HK-2 (cell line): ENCODE measurements around the gene SPRR2B.
"Not testable (repeated sequence)": the region's sequence is repeated elsewhere in the genome, so short reads cannot be mapped to it uniquely, and the experiment has no call there.

Experiments
- DNase-seq: peaks from one replicate; pipeline ENCODE4 v3.0.0-alpha.2; 2018; ENCODE audit not compliant: unreplicated experiment

Gene SPRR2B

DNA sequence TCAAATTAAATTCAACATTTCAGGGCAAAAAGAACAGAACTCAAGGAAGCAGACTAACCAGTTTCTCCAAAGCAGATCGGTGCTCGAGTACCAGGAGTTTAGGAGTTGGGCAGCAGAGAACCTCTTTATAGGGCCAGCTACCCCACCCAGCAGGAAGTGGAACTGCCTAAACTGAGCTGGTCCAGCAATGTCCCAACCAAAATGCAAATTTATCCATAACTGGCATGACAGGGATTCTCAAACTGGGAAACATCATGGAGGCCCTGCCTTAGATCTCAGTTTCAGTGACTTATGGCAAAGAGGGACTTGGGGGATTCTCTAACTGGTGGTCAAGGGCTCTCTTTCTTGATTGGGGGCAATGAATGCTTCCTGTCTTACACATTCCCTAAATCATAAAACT is at the start of gene SPRR2B:
SPRR2B (minus strand) TSS at position 101 of the 400 bp plus-strand sequence. CDS start 772 bp downstream, outside the sequence.
- no peak for DNase-seq

DNA sequence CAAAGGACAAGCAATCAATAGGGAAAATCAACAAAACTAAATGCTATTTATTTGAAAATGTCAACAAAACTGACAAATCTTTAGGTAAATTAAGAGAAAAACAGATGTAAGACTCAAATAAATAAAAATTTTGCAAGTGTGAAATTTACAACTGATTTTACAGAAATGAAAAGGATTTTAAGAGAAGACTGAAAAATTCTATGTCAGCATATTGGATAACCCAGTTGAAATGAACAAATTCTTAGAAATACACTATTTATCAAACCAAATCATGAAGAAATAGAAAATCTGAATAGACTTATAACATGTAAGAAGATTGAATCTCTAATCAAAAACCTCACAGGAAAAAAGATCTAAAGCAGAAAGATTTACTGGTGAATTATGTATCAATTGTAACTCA is 49.5 kb upstream of the SPRR2B start:
- DNase-seq: no peak

DNA sequence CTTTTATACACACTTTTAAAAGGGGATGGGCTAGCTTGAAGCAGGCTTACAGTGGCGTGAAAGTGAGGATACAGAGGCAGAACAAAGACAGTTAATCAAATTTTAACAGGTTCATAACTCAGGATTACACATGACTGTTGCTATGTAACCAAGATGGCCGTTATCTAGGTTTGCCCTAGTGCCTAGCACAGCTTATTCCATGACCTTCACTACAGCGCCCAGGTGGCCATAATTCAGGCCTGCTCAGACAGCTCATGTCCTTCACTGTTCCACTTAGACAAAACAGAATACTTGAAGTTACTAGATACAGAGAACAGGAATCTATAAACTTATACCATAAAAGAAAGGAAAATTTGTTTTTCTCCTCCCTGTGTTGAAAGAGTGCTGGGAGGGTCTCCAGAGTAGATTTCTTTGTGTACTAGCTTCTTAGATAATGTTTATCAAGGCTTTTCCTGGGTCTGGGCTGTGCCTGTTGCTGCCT is 48.1 kb upstream of the SPRR2B start:
- DNase-seq: no peak

DNA sequence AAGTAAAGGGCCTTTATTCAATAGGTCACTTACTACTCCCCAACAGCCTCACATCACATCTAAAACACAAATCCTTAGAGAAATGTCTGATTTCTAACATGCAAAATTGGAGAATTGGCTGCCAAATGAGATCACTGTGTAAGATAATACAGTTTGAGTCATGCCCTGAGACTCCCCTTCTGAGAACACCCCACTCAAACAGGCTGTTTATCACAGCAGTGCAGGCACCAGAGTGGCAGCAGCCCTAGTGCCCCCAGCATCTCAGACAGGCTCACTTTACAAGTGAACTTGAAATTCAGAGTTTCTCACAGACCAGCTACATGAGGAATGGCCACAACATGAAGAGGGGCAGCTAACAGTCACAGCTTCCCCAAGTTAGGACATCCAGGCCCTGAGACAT is 43.9 kb upstream of the SPRR2B start:
- DNase-seq: not testable (repeated sequence)

DNA sequence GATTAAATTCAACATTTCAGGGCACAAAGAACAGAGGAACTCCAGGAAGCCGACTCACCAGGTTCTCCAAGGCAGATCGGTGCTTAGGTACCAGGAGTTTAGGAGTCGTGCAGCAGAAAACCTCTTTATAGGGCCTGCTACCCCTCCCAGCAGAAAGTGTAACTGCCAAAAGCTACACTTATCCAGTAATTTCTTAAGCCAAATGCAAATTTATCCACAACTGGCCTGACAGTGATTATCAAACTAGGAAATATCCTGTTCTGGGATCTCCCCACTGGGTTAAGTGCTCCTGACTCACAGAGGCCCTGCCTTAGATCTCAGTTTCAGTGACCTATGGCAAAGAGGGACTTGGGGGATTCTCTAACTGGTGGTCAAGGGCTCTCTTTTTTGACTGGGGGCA is 42.0 kb upstream of the SPRR2B start, which contains the start of gene SPRR2F:
SPRR2F (minus strand) TSS at position 101 of the 400 bp plus-strand sequence. CDS start 783 bp downstream, outside the sequence.
- DNase-seq: no peak

DNA sequence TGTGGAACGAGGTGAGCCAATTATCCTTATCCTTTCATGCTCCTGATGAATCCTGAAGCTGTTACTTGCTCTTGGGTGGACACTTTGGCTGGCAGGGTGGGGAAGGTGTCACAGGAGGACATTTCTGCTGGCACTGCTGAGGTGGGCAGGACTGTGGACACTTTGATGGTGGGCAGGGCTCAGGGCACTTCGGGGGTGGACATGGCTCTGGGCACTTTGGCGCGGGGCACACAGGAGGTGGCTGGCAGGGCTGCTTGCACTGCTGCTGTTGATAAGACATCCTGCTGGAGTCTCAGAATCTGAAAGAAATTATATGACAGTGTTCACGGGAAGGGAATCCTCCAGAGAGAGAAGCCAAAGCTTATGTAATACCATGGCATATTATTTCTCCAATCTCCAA is 41.0 kb upstream of the SPRR2B start:
- DNase-seq: not testable (repeated sequence)

DNA sequence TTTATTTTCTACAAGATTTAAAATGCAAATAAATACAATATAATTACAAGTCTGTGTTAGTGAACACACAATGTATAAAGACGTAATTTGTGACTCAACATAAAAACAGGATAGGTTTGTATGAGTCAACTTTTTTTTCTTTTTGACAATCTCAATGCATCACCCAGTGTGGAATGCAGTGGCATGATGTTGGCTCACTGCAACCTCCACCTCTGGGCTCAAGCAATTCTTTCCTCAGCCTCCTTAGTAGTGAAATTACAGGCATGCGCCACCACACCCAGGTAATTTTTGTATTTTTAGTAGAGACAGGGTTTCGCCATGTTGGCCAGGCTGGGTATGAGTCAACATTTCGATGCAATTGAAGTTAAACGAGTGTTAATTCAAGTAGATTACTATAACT is 28.8 kb upstream of the SPRR2B start:
- DNase-seq: no peak

DNA sequence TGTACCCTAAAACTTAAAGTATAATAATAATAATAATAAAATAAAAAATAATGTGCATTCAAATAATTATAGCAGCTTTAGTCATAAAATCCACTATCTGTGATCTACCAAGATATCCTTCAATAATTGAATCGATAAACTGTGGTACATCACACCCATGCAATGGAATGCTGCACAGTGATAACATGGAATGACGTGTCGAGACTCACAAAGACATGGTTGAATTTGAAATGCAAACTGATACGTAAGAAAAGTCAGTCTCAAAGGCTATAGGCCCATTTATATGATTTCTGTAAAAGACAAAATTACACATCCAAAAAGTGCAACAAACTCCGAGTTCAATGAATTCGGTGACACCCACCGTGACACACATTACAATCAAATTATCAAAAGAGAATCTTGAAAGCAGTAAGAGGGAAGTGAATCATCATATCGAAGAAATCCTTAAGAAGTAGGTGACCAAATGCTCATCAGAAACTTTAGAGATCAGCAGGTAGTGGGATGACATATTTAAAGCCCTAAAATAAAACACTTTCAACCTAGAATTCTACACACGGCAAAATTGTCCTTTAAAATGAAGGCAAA is 28.1 kb upstream of the SPRR2B start:
- no peak for DNase-seq

DNA sequence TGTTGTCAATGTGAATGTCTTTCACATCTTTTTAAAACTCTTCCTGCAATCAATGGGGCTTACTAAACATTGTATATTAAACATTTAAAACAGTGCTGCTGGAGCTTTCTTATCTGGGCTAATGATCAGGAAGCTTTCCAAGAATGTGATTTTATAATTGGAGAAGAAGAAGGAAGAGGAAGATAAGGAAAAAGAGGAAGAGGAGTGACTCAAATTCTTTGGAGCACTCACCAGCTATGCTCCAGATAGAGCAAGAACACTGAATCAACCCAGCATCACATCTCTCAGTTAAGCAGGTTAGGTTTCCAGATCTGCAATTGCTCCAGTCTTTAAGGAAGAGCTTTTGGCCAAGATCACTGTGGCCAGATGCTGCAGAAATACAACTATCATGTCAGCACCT is 24.4 kb upstream of the SPRR2B start:
- DNase-seq: no peak

DNA sequence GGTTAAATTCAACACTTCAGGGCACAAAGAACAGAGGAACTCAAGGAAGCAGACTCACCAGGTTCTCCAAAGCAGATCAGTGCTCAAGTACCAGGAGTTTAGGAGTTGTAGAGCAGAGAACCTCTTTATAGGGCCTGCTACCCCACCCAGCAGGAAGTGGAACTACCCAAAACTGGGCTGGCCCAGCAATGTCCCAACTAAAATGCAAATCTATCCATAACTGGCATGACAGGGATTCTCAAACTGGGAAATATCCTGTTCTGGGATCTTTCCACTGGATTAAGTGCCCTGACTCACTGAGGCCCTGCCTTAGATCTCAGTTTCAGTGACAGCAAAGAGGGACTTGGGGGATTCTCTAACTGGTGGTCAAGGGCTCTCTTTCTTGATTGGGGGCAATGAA is 23.0 kb upstream of the SPRR2B start, which contains the start of gene SPRR2E:
SPRR2E (minus strand) TSS at position 101 of the 400 bp plus-strand sequence. CDS start 775 bp downstream, outside the sequence.
- DNase-seq: no peak

DNA sequence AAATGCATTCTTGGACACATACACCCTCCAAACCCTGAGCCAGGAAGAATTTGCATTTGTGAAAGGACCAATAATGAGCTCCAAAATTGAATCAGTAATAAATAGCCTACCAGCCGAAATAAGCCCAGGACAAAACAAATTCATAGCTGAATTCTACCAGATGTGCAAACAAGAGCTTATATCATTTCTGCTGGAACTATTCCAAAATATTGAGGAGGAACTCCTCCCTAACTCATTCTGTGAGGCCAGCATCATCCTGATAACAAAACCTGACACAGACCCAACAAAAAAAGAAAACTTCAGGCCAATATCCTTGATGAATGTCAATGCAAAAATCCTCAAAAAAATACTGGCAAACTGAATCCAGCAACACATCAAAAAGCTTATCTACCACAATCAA is 16.2 kb upstream of the SPRR2B start:
- DNase-seq: no peak

DNA sequence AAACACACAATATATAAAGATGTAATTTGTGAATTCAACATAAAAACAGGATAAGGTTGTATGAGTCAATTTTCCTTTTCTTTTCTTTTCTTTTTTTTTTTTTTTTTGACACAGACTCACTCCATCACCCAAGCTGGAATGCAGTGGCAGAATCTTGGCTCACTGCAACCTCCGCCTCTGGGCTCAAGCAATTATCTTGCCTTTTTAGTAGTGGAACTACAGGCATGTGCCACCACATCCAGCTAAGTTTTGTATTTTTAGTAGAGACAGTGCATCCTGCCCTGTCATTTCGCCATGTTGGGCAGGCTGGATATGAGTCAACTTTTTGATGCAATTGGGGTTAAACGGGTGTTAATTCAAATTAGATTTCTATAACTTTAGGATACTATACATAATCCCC is 10.3 kb upstream of the SPRR2B start:
- no peak for DNase-seq

DNA sequence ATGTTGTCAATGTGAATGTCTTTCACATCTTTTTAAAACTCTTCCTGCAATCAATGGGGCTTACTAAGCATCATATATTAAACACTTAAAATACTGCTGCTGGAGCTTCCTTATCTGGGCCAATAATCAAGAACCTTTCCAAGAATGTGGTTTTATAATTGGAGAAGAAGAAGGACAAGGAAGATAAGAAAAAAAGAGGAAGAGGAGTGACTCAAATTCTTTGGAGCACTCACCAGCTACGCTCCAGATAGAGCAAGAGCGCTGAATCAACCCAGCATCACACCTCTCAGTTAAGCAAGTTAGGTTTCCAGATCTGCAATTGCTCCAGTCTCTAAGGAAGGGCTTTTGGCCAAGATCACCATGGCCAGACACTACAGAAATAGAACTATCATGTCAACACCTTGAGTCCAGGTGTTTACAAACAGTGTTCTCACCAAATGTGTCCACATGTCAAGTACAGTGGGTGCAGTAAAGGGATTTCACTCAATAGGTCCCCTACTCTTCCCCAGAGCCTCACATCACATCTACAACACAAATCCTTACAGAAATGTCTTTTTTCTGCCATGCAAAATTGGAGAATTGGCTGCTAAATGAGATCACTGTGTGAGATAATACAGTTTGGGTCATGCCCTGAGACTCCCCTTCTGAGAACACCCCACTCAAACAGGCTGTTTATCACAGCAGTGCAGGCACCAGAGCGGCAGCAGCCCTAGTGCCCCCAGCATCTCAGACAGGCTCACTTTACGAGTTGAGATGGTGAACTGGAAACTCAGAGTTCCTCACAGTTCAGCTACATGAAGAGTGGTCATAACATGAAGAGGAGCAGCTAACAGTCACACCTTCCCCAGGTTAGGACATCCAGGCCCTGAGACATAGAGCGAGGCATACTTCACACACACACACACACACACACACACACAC is 1.7 kb upstream of the SPRR2B start:
- no peak for DNase-seq

DNA sequence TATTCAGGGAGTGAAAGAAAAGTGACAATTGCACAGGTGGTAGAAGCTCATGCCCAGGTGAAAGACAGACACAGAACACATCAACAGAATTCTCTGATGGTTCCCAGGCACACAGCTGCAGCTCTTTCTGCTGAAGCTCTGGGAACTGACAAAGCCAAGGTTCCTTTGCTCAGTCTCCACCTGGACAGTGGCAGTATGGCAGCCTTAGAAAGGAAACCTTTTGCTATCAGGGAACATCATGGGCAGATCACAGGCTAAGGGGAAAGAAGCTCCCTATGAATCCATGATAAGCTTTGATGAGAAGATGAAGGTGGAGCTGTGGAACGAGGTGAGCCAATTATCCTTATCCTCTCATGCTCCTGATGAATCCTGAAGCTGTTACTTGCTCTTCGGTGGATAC is 1.2 kb downstream of the SPRR2B start:
- no peak for DNase-seq

DNA sequence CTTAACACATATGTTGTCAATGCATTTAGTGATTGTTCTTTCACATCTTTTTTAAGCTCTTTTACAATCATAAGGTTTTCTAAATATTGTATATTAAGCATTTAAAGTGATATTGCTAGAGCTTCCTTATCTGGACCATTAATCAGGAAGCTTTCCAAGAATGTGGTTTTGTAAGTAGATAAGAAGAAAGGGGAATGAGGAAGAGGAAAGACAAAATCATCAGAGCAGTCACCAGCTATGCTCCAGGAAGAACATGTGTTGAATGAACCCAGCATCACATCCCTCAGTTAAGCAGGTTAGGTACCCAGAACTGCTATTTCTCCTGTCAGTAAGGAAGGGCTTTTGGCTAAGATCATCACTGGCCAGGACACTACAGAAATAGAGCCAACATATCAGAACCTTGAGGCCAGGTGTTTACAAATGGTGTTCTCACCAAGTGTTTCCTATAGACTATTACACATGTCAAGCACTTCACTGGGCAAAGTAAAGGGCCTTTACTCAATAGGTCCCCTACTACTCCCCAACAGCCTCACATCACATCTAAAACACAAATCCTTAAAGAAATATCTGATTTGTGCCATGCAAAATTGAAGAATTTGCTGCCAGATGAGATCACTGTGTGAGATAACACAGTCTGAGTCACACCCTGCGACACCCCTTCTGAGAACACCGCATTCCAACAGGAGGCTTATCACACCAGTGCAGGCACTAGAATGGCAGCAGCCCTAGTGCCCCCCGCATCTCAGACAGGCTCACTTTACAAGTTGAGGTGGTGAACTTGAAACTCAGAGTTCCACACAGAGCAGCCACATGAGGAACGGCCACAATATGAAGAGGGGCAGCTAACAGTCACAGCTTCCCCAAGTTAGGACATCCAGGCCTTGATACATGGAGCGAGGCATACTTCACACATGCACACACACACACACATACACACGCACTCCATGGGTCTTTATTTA is 12.3 kb downstream of the SPRR2B start:
- DNase-seq: no peak

DNA sequence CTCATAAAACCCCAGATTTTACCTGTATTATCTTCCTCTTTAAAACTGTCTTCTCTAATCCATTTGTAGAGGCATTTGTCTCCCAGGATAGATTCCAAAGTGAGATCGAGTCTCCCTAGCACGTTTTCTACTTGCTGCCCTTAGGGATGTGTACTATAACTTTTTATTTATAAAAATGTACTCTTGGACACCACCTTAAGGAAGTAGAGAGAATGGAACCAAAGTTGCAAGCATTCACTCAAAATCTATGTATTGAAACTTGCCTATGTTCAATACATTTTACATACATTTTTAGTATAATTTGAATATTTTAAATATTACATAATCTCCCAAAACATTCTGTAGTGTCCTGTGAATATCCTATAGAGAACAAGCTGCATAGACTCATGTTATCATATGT is 13.3 kb downstream of the SPRR2B start:
- DNase-seq: no peak

DNA sequence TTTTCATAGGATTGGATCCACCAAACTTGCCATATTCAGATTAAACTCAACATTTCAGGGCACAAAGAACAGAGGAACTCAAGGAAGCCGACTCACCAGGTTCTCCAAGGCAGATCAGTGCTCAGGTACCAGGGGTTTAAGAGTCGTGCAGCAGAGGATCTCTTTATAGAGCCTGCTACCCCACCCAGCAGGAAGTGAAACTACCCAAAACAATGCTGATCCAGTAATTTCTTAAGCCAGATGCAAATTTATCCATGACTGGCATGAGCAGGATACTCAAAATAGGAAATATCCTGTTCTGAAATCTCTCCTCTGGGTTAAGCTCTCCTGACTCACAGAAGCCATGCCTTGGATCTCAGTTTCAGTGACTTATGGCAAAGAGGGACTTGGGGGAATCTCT is 14.0 kb downstream of the SPRR2B start, which contains the start of gene SPRR2A:
SPRR2A (minus strand) TSS at position 138 of the 400 bp plus-strand sequence. CDS start 777 bp downstream, outside the sequence.
- DNase-seq: no peak

DNA sequence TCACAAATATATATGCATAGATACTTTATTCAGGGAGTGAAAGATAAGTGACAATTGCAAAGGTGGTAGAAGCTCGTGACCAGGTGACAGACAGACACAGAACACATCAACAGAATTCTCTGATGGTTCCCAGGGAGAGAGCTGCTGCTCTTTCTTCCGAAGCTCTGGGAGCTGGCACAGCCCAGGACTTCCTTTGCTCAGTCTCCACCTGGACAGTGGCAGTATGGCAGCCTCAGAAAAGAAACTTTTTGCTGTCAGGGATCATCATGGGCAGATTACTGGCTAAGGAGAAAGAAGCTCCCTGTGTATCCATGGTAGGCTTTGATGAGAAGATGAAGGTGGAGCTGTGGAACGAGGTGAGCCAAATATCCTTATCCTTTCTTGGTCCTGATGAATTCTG is 15.3 kb downstream of the SPRR2B start:
- not testable (repeated sequence) for DNase-seq

DNA sequence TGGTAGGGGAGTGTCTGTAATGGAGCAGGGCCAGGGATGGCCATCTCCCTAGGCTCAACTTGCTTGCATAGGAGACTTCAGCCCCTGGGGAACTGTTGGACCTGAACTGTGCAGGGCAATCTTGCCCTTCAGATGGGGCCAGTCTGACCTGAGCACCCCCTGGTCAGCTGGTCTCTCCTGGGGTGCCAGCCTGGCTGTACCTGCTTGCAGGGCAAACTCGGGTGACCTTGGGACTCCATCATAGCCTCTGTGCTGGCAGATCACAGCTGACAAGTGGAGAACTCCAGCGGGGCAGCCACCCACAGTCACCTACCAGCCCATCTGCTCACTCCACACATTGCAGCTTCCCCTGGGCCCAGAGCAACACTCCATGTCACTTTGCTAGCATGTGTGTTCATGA is 22.2 kb downstream of the SPRR2B start:
- no peak for DNase-seq

DNA sequence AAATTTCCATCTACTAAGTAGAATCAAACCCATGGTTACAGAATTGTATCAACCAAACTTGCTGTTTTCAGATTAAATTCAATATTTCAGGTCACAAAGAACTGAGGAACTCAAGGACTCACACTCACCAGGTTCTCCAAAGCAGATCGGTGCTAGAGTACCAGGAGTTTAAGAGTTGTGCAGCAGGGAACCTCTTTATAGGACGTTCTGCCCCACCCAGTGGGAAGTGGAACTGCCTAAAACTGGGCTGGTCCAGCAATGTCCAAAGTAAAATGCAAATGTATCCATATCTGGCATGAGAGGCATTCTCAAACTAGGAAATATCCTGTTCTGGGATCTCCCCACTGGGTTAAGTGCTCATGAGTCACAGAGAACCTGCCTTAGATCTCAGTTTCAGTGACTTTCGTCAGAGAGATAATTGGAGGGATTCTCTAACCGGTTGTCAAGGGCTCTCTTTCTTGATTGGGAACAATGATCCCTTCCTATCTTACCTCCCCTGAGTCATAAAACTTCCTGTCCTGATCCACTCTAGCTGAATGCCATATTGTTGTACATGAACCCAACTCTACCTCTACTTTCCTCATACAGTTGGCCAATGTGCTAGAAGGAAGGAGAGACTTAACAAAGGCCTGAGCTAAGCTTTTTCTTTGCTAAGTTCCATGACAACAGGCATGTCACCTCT is 30.3 kb downstream of the SPRR2B start, which contains the start of gene SPRR2D:
SPRR2D (minus strand) TSS at position 171 of the 682 bp plus-strand sequence. CDS start 774 bp downstream, outside the sequence.
- no peak for DNase-seq

DNA sequence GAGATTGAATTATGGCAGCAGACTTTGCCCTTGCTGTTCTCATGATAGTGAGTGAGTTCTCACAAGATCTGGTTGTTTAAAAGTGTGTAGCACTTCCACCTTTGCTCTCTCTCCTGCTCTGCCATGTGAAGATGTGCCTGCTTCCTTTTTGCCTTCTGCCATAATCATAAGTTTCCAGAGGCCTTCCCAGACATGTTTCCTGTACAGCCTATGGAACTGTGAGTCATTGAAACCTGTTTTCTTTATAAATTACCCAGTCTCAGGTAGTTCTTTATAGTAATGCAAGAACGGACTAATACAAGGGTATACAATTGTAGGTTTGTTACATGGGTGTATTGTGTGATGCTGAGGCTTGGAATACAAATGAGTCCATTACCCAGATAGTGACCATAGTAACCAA is 36.2 kb downstream of the SPRR2B start:
- no peak for DNase-seq
